HG02571 (cell line): ENCODE measurements around the gene CBX7.
"Not testable (repeated sequence)": the region's sequence is repeated elsewhere in the genome, so short reads cannot be mapped to it uniquely, and the experiment has no call there.

Experiments
- ATAC-seq: cut with Tn5 transposase; IDR thresholded peaks from one replicate; pipeline ENCODE4 v1.9.1; 2021; ENCODE audit warnings: mild to moderate bottlenecking, moderate library complexity; ENCODE audit not compliant: unreplicated experiment

CBX7 gene

DNA sequence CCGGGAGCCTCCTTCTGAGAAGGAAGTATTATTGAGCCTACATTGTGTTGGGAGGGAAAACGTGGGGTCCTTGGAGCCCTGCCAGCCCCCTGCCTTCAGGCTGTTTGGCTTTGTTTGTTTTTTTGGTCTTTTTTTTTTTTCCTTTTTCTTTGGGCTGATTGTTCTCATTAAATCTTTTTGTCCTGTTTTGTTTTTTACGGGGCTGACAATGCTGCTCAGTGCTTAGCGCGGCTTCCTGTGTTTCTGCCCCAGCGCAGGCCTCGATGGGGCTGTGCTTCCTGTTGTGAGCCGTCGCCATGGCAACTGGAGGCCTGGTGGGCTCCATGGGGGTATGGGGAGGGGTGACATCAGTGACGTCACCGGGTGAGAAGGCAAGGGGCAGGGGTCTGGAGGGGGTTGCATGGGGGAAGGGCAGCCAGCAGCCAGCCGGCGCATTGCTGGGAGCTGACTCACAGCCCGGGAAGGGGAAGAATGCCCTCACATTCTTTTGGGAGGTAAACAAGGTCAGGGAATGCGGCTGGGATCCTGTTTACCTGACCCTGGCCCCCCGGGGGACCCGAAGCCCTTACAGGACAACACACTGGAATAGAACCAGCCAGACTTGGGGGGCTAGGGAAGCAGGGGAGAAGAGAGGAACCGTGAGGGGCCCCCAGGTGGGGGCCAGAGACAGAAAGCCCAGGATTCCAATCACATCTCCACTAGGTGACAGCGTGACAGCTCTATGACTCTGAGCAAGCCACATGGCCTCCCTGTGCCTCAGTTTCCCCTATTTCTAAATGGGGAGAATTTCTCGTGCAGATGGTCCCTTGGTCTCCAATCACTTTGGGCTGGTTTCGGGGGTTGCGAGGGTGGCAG, 22.2 kb upstream of the CBX7 start:
- ATAC-seq = no peak

DNA sequence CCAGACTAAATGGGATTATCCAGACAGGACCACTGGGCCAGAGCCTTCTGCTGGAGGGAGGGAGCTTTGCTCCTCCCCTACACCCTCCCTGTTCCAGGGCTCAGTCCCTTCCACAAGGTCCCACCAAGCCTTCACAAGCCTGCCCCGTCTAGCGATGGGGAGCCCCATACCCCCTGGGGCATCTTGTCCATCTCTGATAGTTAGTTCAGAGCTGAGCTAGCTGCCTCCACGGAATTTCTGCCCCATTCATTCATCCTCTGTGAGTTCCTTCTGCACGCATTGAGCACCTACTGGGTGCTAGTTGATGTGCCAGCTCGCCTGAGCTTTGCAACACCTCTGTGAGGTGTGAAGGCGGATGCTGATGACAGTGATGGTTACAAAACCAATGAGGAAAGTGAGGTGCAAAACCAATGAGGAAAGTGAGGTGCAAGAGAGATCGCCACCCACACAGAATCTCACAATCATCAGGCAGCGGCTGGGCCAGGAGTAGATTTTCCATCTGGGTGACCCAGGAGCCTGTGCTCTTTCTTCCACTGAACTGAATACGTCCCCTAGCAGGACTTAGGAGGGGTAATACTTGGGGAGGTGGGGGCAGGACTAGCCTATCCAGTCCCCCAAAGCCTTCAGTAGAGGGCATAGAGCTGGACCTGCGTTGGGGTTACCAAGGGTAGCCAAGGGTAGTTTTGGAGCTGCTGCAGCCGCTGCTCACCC, 21.5 kb upstream of the CBX7 start:
- ATAC-seq = no peak

DNA sequence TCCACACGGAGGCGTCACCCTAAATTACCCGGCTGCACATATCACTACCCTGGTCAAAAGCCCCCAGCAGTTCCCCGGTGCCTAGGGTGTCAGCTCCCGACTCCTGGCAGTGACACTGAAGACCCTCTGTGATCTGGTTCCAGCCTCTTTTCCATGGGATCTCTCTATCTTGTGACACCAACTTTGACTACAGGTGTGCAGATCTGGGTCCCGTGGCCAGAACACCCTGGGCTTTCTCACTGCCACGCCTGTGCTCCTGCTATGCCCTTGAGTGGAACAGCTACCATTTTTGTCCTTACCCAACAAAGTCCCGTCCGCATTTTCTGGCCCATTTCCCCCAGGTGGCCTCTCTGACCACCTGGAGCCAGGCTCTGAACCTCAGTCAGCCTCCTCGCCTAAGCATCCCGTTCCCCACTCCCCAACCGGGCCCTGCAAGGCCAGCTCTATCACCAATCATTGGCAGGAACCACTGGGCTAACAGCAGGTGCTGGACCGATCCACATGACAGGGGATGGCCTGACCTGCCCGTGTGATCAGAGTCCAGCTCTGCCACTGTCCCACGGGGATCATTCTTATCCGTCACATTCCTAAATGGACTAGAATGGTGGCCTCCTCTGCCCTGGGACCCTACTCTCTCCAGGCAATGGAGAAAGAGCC, 20.7 kb upstream of the CBX7 start:
- no peak for ATAC-seq

DNA sequence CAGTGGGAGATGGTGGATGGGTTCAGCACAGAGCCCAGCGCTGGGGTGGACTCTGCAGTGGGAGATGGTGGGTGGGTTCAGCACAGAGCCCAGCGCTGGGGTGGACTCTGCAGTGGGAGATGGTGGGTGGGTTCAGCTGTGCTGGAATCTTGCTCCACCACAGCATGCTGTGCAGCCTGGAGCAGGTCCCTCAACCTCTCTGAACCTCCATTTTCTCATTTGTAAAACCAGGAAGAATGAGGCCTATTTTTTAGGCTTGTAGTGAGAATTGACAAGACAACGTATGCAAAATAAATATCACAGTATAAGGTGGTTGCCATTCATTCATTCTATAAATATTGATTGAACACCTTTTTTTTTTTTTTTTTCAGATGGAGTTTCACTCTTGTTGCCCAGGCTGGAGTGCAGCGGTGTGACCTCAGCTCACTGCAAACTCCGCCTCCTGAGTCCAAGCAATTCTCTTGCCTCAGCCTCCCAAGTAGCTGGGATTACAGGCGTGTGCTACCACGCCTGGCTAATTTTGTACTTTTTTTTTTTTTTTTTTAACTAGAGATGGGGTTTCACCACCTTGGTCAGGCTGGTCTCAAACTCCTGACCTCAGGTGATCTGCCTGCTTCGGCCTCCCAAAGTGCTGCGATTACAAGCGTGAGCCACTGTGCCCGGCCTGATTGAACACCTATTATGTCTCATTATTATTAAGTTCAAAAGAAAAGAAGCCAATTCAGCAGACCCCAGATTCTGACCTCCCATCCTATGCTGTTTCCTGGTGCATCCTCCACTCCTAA, 20.0 kb upstream of the CBX7 start:
- ATAC-seq = not testable (repeated sequence)

DNA sequence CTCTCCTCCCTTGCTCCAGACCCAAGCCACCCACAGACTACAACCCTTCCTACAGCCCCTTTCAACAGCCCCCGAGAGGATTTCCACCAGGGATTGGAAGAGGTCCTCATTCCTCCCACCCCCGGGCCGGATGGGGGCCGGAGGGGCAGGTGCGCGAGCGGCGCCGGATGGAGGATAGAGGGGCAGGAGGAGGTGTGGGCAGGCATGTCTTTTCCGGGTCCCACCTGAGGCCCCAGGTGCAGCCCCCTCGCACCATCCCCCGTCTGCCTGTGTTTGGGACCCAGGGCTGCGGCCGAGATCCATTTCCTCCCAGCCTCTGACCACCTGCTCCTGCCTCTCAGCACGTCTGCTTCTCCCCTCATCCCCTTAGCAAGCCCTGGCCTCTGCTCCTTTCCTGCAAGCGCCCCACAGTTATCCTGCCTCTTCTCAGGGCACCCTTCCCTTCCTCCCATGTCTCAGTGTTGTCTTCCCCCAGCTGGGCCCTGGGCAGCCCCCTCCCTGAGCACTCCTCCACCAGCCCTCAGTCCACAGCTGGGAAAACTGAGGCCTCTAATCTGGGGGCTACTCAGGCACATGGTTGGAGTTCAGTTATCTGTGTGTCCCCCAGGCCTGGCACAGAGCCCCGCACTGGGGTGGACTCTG, 19.3 kb upstream of the CBX7 start:
- no peak for ATAC-seq

DNA sequence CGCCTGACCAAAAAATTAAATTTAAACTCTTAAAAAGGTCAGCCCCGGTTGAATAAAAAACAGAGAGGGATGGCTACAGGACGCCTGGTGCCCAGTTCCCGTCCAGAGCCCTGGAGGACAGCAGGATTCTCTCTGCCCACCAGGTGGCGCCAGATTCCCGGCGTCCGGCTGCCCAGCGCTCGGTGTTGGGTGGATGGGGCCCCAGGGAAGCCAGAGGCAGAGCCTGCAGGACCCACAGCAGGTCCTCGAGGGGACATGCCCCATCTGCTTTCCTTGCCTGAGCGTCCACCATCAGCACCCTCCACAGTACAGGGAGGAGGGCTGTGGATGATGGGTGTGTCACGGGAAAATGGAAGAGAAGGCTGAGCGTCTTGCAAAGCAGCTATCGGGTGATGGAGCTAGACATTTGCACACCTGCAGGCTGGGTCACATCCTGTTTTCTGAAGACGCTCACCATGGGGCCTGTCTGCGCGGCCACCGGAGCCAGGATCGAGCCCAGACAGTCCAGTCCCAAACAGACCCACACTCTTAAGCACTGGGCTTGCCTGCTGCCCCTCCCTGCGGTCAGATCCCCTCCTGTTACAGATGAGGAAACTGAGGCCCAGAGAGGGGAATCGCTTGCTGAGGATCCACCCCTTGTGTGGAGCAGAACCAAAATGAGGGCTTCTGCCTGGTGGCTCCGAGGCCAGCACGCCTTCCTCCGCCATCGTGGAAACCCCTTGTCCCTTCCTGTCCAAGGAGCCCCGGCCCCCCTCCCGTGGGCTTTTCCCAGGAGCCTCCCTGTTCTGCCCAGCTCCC, 18.5 kb upstream of the CBX7 start:
- peak; percentile 71 for ATAC-seq

DNA sequence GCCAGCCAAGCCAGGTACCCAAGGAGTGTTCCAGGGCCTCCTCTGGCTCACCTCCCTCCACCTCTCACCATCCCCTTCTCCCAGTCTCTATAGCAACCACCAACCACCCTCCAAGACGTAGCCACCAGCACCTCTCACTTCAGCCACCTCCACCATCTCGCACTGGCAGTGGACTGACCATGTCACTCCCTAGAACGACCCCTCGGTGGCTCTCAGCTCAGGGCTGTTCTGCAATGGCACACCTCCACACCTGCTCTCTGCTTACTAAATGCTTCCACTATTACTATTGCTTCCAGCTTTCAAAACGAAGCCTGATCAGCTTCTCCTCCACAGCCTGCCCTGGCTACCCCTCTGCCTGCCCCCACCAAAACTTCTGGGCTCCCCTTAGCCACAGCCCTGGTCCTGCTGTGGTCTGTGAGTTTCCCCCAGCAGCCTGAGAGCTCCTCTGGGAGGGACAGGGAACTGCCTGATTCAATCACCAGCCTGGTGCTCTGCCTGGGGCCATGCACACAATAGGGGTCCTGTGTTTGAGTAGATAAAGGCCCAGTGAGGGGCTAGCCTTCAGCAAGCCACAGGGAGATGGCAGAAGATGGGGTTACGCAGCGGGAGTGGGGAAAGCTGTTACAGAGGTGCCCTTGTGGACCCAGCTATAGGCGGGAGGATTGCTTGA, 17.5 kb upstream of the CBX7 start:
- no peak for ATAC-seq

DNA sequence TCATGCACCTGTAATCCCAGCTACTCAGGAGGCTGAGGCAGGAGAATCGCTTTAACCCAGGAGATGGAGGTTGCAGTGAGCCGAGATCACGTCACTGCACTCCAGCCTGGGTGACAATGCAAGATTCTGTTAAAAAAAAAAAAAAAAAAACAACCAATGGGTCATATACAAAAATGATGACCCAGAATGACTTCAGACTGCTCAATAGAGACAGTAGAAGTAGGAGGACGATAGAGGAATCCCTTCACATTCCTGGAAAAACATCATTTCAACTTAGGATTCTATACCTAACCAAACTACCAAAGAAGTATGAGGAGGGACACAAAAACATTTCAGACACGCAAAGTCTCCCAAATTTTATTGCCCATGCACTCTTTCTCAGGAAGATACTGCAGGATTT, 14.1 kb upstream of the CBX7 start:
- ATAC-seq = no peak

DNA sequence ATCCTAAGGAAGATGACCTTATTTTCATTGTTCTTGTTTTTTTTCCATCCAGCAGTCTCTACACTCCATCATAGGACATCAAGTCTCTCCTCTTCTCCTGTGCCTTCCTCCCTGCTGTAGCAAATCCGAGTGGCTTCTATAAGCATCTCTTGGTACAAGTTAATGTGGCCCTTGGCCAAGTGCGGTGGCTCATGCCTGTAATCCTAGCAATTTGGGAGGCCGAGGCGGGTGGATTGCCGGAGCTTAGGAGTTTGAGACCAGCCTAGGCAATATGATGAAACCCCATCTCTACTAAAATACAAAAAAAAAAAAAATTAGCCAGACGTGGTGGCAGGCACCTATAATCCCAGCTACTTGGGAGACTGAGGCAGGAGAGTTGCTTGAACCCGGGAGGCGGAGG, 3.6 kb upstream of the CBX7 start:
- ATAC-seq = not testable (repeated sequence)

DNA sequence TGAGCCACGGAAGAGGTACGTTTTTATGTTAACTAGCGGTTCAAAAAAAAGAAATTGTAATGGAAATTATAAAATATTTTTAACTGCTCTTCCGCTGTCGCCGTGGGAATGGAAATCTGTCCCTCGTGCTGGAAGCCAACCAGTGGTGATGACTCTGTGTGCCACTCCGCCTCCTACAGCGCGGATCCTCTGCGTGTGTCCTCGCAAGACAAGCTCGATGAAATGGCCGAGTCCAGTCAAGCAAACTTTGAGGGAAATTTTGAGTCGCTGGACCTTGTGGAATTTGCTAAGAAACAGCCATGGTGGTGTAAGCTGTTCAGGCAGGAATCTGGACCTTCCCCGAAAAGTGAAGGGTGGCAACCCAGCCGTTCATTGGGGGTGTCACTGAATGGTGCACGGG, 2.9 kb upstream of the CBX7 start:
- ATAC-seq = no peak

DNA sequence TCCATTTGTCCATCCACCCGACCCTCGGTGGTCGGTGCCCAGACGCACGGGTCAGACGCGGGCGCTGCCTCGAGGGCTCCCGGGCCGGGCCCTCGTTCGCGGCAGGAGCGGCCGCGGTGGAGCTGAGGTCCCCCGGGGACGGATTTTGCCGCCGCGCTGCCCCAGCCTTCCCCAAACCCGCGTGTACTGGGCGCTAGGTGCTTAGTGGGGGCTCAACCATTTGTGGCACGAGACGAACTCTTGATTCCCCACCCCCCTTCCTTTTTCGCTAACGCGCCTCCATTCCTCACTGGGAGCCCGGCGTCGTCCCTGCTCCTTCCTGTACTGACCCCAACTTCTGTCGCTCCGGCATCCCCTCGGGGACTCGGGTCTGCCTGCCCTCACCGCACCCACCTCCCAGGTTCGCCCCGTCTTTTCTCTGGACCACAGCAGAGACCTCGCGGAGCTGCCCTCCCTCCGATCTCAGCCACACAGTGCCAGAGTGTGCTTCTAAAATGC, 789 bp upstream of the CBX7 start:
- peak; percentile 4 for ATAC-seq

DNA sequence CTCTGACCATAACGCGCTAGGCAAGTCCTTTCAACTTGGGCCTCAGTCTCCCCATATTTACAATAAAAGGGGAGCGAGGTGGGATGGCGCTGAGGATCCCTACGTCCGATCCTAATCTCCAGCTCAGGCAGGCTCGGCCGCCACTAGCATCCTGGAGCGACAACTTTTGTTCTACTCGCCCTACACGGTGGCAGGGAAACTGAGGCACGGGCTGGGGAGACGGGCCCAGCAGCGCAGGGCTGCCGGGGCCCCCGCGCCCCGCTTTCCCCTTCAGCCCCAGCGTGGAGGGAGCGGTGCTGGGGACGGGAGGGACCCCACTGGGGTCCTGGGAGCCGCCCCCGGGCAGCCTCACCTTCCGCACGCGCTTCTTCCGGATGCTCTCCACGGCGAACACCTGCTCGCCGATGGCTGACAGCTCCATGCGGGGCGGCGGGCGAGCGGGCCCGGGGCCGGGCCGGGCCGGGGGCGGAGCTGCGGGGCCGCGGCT, 413 bp downstream of the CBX7 start:
- ATAC-seq = no peak

DNA sequence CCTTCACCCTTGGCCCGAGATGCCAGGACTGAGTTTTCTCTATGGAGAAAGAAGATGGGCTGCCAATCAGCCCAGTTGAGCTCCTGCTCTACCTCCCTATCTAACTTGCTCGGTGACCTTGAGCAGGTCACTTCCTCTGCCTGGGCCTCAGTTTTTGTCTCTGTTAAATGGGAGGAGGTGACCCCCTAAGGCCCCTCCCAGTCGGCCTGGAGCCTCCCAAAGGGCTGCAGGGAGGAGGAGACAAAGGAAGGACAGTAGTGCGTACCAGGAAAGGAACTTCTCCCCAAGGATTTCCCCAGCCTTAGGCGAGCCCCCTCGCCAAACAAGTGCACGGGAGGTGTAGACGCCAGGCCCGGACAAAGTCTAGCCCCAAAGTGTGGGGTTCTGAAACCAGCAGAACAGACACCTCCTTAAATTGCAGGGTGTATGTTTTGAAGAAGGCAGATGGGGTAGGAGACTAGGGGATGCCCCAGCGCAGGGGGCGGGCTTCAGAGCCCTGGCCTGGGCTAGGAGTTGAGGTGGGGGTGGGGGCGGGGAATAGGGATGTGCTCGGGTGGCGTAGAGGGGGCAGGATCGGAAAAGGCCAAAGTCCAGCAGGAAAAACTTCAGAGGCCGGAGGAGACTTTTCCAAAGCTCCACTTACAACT, 1.0 kb downstream of the CBX7 start:
- ATAC-seq = no peak

DNA sequence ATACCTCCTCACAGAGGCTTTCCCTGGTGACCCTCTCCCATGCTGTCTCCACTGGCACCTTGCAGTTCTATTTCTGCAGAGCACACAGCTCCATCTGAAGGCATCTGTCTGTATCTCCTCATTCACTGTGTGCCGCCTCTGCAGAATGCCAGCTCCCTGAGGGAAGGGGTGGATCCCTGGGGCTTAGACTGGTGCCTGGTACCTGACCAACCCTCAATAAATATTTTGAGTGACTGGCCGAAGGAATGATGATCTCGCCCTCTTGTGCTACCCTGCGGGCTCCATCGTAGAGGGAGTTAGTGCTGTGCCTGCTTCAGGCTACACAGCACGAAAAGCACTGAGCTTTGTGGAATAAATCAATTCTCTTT, 1.6 kb downstream of the CBX7 start:
- no peak for ATAC-seq

DNA sequence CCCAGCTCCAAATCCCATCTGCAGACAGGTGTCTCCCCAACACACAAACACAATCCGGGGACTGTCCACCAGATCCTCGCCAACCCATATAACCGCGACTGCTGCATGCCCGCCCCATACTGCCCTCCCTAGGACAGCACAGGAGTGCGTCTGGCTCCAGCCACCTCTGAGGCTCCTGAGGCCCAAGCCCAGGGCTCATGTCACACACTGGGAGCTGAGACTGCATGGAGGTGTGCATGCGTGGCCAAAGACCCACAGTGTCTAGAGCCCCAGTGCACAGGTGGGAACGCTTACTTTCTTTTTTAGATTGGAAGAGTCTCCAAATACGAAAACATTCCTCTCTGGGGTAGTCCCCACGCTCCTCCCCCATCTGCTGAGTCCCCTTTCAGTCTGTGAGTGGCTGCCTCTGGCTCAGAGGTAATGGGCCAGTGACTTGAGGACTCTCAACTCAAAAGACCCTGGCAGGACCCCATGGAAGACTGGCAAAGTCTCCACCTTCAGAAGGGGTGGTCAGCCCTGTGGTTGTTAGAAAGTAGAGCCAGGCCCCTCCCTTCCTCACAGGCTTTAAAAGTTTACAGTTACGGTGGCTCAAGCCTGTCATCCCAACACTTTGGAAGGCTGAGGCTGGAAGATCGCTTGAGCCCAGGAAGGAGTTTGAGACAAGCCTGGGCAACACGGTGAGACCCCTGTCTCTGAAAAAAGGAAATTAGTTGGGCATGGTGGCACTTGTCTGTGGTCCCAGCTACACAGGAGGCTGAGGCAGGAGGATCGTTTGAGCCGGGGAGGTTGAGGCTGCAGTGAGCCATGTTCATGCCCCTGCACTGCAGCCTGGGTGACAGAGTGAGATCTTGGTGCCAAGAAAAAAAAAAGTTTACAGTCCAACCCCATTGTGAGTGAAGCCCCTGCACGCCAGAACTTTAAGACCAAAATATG, 2.3 kb downstream of the CBX7 start:
- no peak for ATAC-seq

DNA sequence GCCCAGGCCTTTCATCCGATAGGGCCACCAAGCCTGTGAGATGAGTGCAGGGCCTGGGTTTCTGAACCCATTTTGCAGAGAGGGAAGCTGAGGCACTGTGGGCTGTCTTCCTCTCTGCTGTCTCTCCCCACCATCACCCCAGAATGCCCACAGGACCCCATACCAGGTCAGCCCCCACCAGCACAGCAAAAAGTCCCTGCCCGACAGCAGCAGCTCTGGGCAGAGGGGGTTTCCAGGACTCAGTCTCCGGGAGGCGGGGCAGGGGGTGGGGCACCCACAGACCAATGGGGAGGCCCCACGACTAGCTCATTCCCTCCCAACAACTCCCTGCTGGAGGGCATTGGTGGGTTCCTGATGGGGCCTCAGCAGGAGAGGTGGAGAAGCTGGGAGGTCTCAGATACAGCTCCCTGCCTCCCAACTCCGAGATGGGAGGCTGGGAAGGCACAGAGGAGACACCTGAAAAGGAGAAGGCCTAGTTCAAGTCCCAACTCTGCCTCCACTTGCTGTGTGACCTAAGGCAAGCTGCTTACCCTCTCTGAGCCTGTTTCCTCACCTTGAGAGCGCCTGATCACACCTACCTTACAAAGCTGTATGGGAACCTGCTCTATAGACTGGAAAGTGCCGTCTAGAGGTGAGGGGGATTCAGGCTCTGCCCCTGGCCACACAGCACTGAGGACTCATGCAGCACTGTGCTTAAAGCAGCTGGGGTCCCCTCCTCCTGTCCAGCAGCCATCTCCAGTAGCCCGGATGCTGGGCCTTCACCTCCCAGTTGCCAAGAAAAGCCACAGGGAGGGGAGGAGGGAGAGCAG, 3.5 kb downstream of the CBX7 start:
- no peak for ATAC-seq
